Measurements from ENCODE around the gene MT3. TPM values are rescaled to one million over a fixed set of nuclear protein-coding genes. Genes with fewer than 3 reads are reported as not detected.

MT3 gene
- 1 to 10 TPM in 1 of 4 donors, not detected in 3; 4.2 TPM for total RNA-seq

DNA sequence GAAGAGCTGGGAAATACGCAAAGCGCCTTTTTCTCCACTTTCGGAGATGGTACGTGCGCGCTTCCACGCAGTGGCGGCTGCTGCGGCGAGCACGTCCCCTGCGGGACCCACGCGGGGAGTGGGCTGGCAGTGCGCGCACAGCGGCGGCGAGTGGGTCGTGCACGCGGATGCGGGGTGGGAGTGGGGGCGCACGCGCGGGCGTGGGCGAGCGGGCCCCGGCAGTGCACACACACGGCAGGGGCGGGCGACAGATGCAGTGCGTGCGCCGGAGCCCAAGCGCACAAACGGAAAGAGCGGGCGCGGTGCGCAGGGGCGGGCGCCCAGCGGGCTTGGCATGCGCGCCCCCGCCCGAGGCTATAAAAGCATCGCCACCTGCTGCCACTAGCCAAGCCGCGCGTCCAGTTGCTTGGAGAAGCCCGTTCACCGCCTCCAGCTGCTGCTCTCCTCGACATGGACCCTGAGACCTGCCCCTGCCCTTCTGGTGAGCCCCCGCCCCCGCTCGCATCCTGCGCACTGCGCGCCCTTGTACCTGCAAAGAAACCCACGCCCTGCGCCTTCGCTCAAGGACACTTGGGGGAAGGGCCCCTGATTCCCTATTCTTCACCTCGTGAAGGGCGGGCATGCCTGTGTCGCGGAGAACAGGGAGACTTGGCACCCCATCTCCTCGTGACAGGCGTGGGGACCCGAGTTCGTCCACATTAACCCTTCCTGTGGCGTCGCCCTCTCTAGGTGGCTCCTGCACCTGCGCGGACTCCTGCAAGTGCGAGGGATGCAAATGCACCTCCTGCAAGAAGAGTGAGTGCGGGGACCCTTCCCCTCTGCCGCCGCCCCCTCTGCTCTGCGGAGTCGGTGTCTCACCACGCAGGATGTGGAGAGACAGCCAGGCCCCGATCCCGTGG, at the start of gene MT3:
Gene MT3, plus strand, starts transcription at position 388 of the 899 bp plus-strand sequence. Its CDS starts 63 bp downstream, at position 451.
- H3K27me3 ChIP-seq = peaks cover 39% of the 10 kb centered on the region
- H3K4me3 ChIP-seq = peak within 1 kb of the TSS in 3 of 4 donors; percentile 9 to 53 (median 41)
- peaks cover 0 to 13% (median 11%) of the 10 kb centered on the region in 4 donors for H3K4me1 ChIP-seq
- intact Hi-C loops (cut with DNase I; ENCODE audit: low total_unique reads) (no loop called here), in situ Hi-C loops (cut with MboI; ENCODE audit: low pct_ligation_motif_present in 1 of 4, low pct_unique_long_range_greater_than_20kb in 1 of 4, low sequenced_read_pairs in 3 of 4) (loop anchor here in 1 of 4 donors (10.0 kb wide), 1 partner anchor 115 kb away; no protein-coding TSS in a partner anchor)
- TF ChIP-seq EP300 (IDR thresholded peaks at IDR 0.05; ENCODE audit: low read depth) (no peak), POLR2AphosphoS5 (IDR thresholded peaks at IDR 0.05) (no peak), POLR2A (IDR thresholded peaks at IDR 0.05) (no peak), CTCF (IDR thresholded peaks at IDR 0.05) (no peak)
- H3K9me3 ChIP-seq = no peaks in the 10 kb centered on the region
- no peaks in the 10 kb centered on the region for H3K36me3 ChIP-seq
- H3K27ac ChIP-seq = no peak within 1 kb of the TSS
- 7 to 38% methylated on average over 8 to 86 of the region's 87 CpGs for WGBS, 2 donors (ENCODE audit: low coverage in 1 of 2)
- DNase-seq = peak; percentile 38

DNA sequence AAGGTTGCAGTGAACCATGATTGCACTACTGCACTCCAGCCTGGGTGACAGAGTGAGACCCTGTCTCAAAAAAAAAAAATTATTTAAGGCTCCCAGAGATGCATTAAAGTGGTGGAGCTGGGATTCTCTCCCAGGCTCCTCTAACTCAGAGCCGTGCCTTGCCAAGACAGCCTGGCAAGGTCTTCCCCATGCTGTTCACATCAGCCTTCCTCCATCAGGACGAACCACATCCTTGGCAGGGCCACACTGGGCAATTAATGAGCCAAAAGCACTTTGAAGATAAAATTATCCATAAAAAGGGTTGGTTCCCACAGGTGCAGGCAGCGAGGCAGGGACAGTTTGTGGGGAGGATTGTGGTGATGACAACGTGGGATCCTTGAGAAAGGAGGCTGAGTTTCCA, 49.7 kb upstream of the MT3 start:
- WGBS, 2 donors (ENCODE audit: low coverage in 1 of 2) = 47 to 53% methylated on average over 3 to 4 of the region's 4 CpGs
- no peak for DNase-seq

GRCh38 chr16:56542039-56542438, 47.3 kb upstream of the MT3 start:
- H3K9me3 ChIP-seq = no peaks in the 10 kb centered on the region
- H3K4me1 ChIP-seq = no peaks in the 10 kb centered on the region
- DNase-seq = no peak
- WGBS, 2 donors (ENCODE audit: low coverage in 1 of 2) = 0 to 8% methylated on average over 1 to 2 of the region's 2 CpGs
- no peak for TF ChIP-seq EP300 (IDR thresholded peaks at IDR 0.05; ENCODE audit: low read depth)
- TF ChIP-seq POLR2AphosphoS5 (IDR thresholded peaks at IDR 0.05) = no peak
- TF ChIP-seq POLR2A (IDR thresholded peaks at IDR 0.05) = no peak
- no peak for TF ChIP-seq CTCF (IDR thresholded peaks at IDR 0.05)
- H3K27ac ChIP-seq = no peak overlapping the region
- no peak overlapping the region for H3K4me3 ChIP-seq
- no peaks in the 10 kb centered on the region for H3K36me3 ChIP-seq
- intact Hi-C loops (cut with DNase I; ENCODE audit: low total_unique reads) = no loop called here
- in situ Hi-C loops (cut with MboI; ENCODE audit: low pct_ligation_motif_present in 1 of 4, low pct_unique_long_range_greater_than_20kb in 1 of 4, low sequenced_read_pairs in 3 of 4) = no loop called here
- no peaks in the 10 kb centered on the region for H3K27me3 ChIP-seq

More for the DNA sequence above, 49.7 kb upstream of the MT3 start:
- TF ChIP-seq EP300 (IDR thresholded peaks at IDR 0.05; ENCODE audit: low read depth) (no peak), POLR2A (IDR thresholded peaks at IDR 0.05) (no peak), POLR2AphosphoS5 (IDR thresholded peaks at IDR 0.05) (no peak), CTCF (IDR thresholded peaks at IDR 0.05) (no peak)
- no peaks in the 10 kb centered on the region for H3K4me1 ChIP-seq
- H3K9me3 ChIP-seq = no peaks in the 10 kb centered on the region
- no peak overlapping the region for H3K27ac ChIP-seq
- H3K27me3 ChIP-seq = no peaks in the 10 kb centered on the region
- in situ Hi-C loops (cut with MboI; ENCODE audit: low pct_ligation_motif_present in 1 of 4, low pct_unique_long_range_greater_than_20kb in 1 of 4, low sequenced_read_pairs in 3 of 4) (no loop called here), intact Hi-C loops (cut with DNase I; ENCODE audit: low total_unique reads) (no loop called here)
- H3K36me3 ChIP-seq = no peaks in the 10 kb centered on the region
- H3K4me3 ChIP-seq = no peak overlapping the region

DNA sequence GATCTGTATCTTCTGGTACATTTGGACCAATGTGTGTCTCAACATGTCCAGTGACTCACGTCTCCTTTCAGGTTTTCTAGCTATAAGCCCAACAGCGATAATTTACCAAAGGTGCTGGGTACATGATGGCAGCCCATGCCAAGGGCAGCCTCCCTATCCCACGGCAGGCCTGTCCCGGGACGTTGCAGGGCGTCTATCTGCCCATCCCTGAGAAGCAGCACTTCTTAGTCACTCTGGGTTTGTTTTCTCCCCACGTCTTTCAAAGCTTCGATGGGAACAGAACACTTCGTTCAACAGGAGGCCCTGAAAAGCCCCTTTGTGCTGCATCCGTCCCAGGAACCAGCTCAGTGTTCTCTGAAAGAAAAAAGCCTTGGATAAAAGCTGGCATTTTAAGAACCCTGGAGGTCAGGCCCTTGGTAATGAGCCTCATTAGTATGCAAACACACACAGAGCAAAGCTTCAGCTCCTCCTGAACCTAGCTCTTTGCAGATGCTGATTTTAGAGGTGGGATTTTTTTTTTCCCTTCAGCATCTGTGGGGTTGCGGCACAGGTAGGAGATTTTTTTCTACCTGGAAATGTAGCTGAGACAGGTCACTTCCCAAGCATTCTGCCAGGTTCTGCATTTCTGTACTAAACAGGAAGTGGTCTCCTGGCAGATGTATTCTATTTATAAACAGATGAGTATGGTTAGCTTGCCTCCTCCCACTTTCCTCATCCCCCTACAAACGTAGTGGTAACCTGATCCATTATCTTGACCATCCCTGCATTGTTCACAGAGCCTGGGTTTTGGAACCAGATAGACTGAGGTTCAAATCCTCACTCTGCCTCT, 42.0 kb upstream of the MT3 start:
- no peaks in the 10 kb centered on the region for H3K9me3 ChIP-seq
- no peaks in the 10 kb centered on the region for H3K36me3 ChIP-seq
- H3K4me3 ChIP-seq = no peak overlapping the region
- WGBS, 2 donors (ENCODE audit: low coverage in 1 of 2) = 33 to 68% methylated on average over 4 to 12 of the region's 12 CpGs
- in situ Hi-C loops (cut with MboI; ENCODE audit: low pct_ligation_motif_present in 1 of 4, low pct_unique_long_range_greater_than_20kb in 1 of 4, low sequenced_read_pairs in 3 of 4) = no loop called here
- peak overlapping the region in 2 of 4 donors; percentile 5 to 19 for H3K27ac ChIP-seq
- H3K4me1 ChIP-seq = peaks cover 0 to 8% (median 2%) of the 10 kb centered on the region in 4 donors
- TF ChIP-seq POLR2AphosphoS5 (IDR thresholded peaks at IDR 0.05) (no peak), POLR2A (IDR thresholded peaks at IDR 0.05) (no peak), EP300 (IDR thresholded peaks at IDR 0.05; ENCODE audit: low read depth) (no peak), CTCF (IDR thresholded peaks at IDR 0.05) (no peak)
- intact Hi-C loops (cut with DNase I; ENCODE audit: low total_unique reads) = no loop called here
- no peak for DNase-seq
- H3K27me3 ChIP-seq = no peaks in the 10 kb centered on the region
